Astrocyte (in vitro differentiated cells and primary cell): Measurements from ENCODE around the gene RAB3IL1. TPM values are rescaled to one million over a fixed set of nuclear protein-coding genes. Genes with fewer than 3 reads are reported as not detected.

Experiments used
- DNase-seq: peaks from one replicate; pipeline ENCODE4 v3.0.0-alpha.2; 2010; ENCODE audit warnings: low read depth
- FAIRE-seq: peaks from 2 replicates; lab custom pipeline; 2011; peaks lifted over from hg19 to GRCh38; lab: Jason Lieb, UNC
- H2AFZ ChIP-seq: 2 replicates; pipeline ENCODE4 v1.6.0; 2012; ENCODE audit warnings: low read depth, low read length, inconsistent platforms
- H3K27ac ChIP-seq: 2 replicates; pipeline ENCODE4 v1.5.1; 2011; ENCODE audit warnings: low read depth, low read length, inconsistent platforms
- H3K27me3 ChIP-seq: 2 replicates; pipeline ENCODE4 v1.6.0; 2011; ENCODE audit warnings: low read length, inconsistent platforms; ENCODE audit not compliant: insufficient read depth
- H3K36me3 ChIP-seq: 2 replicates; pipeline ENCODE4 v1.5.1; 2011; ENCODE audit warnings: low read length, inconsistent platforms; ENCODE audit not compliant: insufficient read depth
- H3K4me1 ChIP-seq: 2 replicates; pipeline ENCODE4 v1.5.1; 2011; ENCODE audit warnings: low read length, inconsistent platforms; ENCODE audit not compliant: insufficient read depth
- H3K4me2 ChIP-seq: 2 replicates; pipeline ENCODE4 v1.6.0; 2012; ENCODE audit warnings: low read length, inconsistent platforms
- H3K4me3 ChIP-seq: 2 replicates; pipeline ENCODE4 v1.5.1; 2011; ENCODE audit warnings: low read depth, mild to moderate bottlenecking, low read length, inconsistent platforms; ENCODE audit not compliant: insufficient read depth
- H3K79me2 ChIP-seq: 2 replicates; pipeline ENCODE4 v1.6.0; 2012; ENCODE audit warnings: mild to moderate bottlenecking, low read length, inconsistent platforms; ENCODE audit not compliant: insufficient read depth
- H3K9ac ChIP-seq: 2 replicates; pipeline ENCODE4 v1.6.0; 2012; ENCODE audit warnings: mild to moderate bottlenecking, low read length, inconsistent platforms
- H3K9me3 ChIP-seq: 2 replicates; pipeline ENCODE4 v1.5.1; 2012; ENCODE audit warnings: low read depth, mild to moderate bottlenecking, low read length, inconsistent platforms; ENCODE audit not compliant: insufficient read depth
- H4K20me1 ChIP-seq: 2 replicates; pipeline ENCODE4 v1.6.0; 2012; ENCODE audit warnings: low read length, inconsistent platforms; ENCODE audit not compliant: insufficient read depth
- H3K27ac Mint-ChIP-seq: one replicate; pipeline ENCODE4 v1.8.0; 2021; ENCODE audit warnings: mild to moderate bottlenecking, mixed read lengths; ENCODE audit not compliant: unreplicated experiment
- H3K27me3 Mint-ChIP-seq: one replicate; pipeline ENCODE4 v1.8.0; 2021; ENCODE audit warnings: low read depth, mixed read lengths; ENCODE audit not compliant: unreplicated experiment
- H3K36me3 Mint-ChIP-seq: one replicate; pipeline ENCODE4 v1.8.0; 2021; ENCODE audit warnings: low read depth, mixed read lengths; ENCODE audit not compliant: unreplicated experiment
- H3K4me1 Mint-ChIP-seq: one replicate; pipeline ENCODE4 v1.8.0; 2021; ENCODE audit warnings: low read depth, mixed read lengths; ENCODE audit not compliant: unreplicated experiment
- H3K4me3 Mint-ChIP-seq: one replicate; pipeline ENCODE4 v1.8.0; 2021; ENCODE audit warnings: mild to moderate bottlenecking, moderate library complexity, mixed read lengths; ENCODE audit not compliant: unreplicated experiment
- H3K9me3 Mint-ChIP-seq: one replicate; pipeline ENCODE4 v1.8.0; 2021; ENCODE audit warnings: mild to moderate bottlenecking, mixed read lengths; ENCODE audit not compliant: unreplicated experiment
- EZH2 ChIP-seq: IDR thresholded peaks from 2 replicates; pipeline ENCODE4 v1.6.1; 2012; ENCODE audit warnings: mild to moderate bottlenecking, low read length, inconsistent platforms; ENCODE audit not compliant: insufficient read depth
- total RNA-seq: library from RNA; stranded (reverse); gene quantifications from 2 replicates; pipeline ENCODE4 v1.2.1, GENCODE V29; 2021
- TF ChIP-seq, protein P1 (sequence below): IDR thresholded peaks from 2 replicates; pipeline ENCODE4 v1.5.1; 2011; ENCODE audit warnings: low read depth, mild to moderate bottlenecking, inconsistent platforms, low read length, moderate library complexity; ENCODE audit not compliant: insufficient read depth

RAB3IL1 gene
- total RNA-seq, 1 donor from 2014 or later = 0.91 TPM

DNA sequence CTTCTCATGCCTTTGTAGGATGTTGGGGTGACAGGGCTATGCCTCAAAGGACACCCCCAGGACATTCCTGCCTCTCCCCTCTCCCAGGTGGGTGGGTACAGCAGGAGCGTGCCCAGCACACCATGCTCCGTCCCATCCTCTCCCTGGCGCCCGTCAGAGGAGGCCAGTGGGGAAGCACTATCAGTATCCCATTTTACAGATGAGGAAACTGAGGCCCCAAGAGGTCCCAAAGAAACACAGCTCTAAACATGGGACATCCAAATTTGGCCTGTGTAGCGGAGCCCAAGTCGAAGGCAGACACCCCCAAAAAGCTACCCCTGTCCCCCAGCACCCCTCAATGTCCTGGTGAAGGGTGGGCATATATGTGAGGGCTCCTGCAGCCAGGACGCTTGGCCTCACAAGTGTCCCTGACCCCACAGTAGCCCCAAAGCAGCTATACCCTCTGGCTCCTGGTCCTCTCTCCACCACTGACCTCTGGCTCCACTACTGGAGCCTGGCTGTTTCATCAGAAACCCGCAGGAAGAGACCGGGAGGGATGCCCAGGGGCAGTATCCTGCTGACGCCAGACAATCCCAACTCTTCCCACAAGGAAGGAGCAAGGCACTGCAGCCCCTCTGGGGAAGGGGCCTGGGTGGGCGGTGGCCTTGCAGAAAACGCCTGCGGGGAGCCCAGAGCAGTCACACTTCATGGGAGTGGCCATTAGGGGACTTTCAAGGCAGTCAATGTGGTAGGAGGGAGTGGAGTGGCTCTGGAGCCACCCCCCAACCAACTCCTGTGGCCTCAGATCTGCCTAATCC, 31.4 kb downstream of the RAB3IL1 start:
- Histone ChIP-seq H3K27ac (no peak overlapping the region), H2AFZ (no peak overlapping the region), H4K20me1 (peaks cover 42% of the 10 kb centered on the region), H3K79me2 (peaks cover 54% of the 10 kb centered on the region), H3K4me2 (no peak overlapping the region), H3K36me3 (no peaks in the 10 kb centered on the region), H3K27me3 (no peaks in the 10 kb centered on the region), H3K9ac (no peak overlapping the region), H3K4me3 (no peak overlapping the region), H3K4me1 (peaks cover 26% of the 10 kb centered on the region), H3K9me3 (no peaks in the 10 kb centered on the region)
- H3K4me3 Mint-ChIP-seq = no peak overlapping the region
- H3K4me1 Mint-ChIP-seq = peaks cover 9% of the 10 kb centered on the region
- no peak for TF ChIP-seq EZH2
- TF ChIP-seq, protein P1, sequence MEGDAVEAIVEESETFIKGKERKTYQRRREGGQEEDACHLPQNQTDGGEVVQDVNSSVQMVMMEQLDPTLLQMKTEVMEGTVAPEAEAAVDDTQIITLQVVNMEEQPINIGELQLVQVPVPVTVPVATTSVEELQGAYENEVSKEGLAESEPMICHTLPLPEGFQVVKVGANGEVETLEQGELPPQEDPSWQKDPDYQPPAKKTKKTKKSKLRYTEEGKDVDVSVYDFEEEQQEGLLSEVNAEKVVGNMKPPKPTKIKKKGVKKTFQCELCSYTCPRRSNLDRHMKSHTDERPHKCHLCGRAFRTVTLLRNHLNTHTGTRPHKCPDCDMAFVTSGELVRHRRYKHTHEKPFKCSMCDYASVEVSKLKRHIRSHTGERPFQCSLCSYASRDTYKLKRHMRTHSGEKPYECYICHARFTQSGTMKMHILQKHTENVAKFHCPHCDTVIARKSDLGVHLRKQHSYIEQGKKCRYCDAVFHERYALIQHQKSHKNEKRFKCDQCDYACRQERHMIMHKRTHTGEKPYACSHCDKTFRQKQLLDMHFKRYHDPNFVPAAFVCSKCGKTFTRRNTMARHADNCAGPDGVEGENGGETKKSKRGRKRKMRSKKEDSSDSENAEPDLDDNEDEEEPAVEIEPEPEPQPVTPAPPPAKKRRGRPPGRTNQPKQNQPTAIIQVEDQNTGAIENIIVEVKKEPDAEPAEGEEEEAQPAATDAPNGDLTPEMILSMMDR = no peak
- peaks cover 4% of the 10 kb centered on the region for H3K27me3 Mint-ChIP-seq
- DNase-seq (no peak), FAIRE-seq (no peak)
- no peaks in the 10 kb centered on the region for H3K9me3 Mint-ChIP-seq
- no peak overlapping the region for H3K27ac Mint-ChIP-seq
- H3K36me3 Mint-ChIP-seq = peaks cover 13% of the 10 kb centered on the region

DNA sequence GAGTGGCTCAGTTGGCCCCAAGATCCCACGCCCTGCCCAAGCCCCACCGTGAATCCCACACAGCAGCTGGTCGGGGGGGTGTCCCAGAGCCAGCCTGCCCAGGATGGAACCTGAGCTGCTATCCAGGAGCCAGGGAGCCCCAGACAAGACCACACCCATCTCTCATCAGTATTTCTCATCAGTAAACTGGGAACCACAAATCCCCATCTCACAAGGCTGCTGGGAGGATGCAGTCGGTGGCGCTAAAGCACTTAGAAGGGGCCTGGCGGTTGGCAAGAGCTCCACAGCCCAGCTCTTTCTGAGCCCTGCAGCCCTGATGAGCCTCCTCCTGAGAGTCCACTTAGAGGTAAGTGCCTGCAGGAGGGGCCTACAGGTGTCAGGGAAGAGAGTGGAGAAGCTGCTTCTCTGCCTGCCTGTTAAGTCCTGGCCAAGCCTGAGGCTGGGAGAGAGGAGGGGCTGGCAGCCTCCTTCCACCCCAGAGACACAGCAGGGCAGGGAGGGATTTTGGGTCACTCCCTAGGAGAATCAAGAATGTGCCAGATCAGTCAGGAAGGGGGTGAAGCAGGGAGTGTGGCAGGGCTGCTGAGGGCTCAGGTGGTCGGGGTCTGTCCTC, 32.1 kb downstream of the RAB3IL1 start:
- Histone ChIP-seq H3K4me2 (no peak overlapping the region), H3K27ac (no peak overlapping the region), H4K20me1 (peaks cover 42% of the 10 kb centered on the region), H3K27me3 (no peaks in the 10 kb centered on the region), H3K4me3 (no peak overlapping the region), H3K36me3 (no peaks in the 10 kb centered on the region), H3K9ac (no peak overlapping the region), H2AFZ (no peak overlapping the region), H3K79me2 (peaks cover 53% of the 10 kb centered on the region), H3K4me1 (peaks cover 19% of the 10 kb centered on the region), H3K9me3 (no peaks in the 10 kb centered on the region)
- DNase-seq = no peak
- peaks cover 5% of the 10 kb centered on the region for H3K27me3 Mint-ChIP-seq
- H3K4me1 Mint-ChIP-seq = peaks cover 10% of the 10 kb centered on the region
- H3K4me3 Mint-ChIP-seq = no peak overlapping the region
- no peak for FAIRE-seq
- TF ChIP-seq, protein P1 = no peak
- TF ChIP-seq EZH2 = no peak
- no peaks in the 10 kb centered on the region for H3K9me3 Mint-ChIP-seq
- no peak overlapping the region for H3K27ac Mint-ChIP-seq
- peaks cover 15% of the 10 kb centered on the region for H3K36me3 Mint-ChIP-seq

DNA sequence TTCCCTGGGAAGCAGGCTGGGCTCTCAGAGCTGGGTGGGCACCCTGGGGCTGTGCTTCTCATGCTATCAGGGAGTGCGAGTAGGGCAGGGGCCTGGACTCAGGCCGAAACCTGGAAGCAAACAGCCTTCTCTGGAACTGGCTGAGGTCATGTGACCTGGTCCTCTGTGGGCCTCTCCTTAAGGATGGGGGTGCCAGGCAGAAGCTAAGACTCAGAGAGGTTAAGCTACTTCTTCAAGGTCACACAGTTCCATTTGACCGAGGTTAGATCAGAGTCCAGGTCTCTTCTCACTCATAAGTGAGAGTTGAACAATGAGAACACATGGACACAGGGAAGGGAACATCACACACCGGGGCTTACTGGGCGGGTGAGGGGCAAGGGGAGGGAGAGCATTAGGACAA, 33.4 kb downstream of the RAB3IL1 start:
- Histone ChIP-seq H3K27ac (no peak overlapping the region), H3K79me2 (peaks cover 45% of the 10 kb centered on the region), H3K27me3 (no peaks in the 10 kb centered on the region), H2AFZ (no peak overlapping the region), H3K9me3 (no peaks in the 10 kb centered on the region), H3K36me3 (no peaks in the 10 kb centered on the region), H4K20me1 (peaks cover 42% of the 10 kb centered on the region), H3K4me3 (no peak overlapping the region), H3K4me1 (peaks cover 15% of the 10 kb centered on the region), H3K9ac (no peak overlapping the region), H3K4me2 (no peak overlapping the region)
- DNase-seq (no peak), FAIRE-seq (no peak)
- H3K27ac Mint-ChIP-seq = no peak overlapping the region
- H3K9me3 Mint-ChIP-seq = no peaks in the 10 kb centered on the region
- peaks cover 5% of the 10 kb centered on the region for H3K27me3 Mint-ChIP-seq
- TF ChIP-seq, protein P1 = no peak
- TF ChIP-seq EZH2 = no peak
- no peak overlapping the region for H3K4me3 Mint-ChIP-seq
- H3K36me3 Mint-ChIP-seq = peaks cover 20% of the 10 kb centered on the region
- peaks cover 7% of the 10 kb centered on the region for H3K4me1 Mint-ChIP-seq
